ENCODE measurements around the gene ETNPPL.

The ETNPPL gene

GRCh38 chr4:108762559-108763225 is at the start of gene ETNPPL:
Gene ETNPPL, minus strand, starts transcription at chr4:108763053. Its CDS starts 155 bp downstream, at chr4:108762898.
- DNase-seq (ENCODE audit: low spot score) = no peak

DNA sequence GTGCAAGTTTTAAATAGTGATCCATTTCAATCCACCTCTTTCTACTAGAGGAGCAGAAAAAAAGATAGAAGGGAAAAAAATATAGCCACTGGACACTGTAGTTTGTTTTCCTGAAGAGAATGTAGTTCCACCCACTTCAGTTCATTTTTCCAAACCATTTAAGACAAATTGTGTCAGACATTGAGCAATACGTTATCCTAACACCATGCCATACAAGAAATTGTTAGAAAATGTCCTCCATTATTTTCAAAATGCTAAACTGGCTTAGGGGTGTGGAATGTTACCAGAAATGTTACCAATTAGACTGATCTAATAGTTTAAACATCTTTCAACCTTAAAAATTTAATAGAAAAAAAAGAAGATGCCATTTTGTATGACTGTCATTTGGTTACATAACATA is 48.6 kb upstream of the ETNPPL start:
- DNase-seq (ENCODE audit: low spot score) = no peak

GRCh38 chr4:108810087-108810486 is 47.2 kb upstream of the ETNPPL start:
- no peak for DNase-seq (ENCODE audit: low spot score)

DNA sequence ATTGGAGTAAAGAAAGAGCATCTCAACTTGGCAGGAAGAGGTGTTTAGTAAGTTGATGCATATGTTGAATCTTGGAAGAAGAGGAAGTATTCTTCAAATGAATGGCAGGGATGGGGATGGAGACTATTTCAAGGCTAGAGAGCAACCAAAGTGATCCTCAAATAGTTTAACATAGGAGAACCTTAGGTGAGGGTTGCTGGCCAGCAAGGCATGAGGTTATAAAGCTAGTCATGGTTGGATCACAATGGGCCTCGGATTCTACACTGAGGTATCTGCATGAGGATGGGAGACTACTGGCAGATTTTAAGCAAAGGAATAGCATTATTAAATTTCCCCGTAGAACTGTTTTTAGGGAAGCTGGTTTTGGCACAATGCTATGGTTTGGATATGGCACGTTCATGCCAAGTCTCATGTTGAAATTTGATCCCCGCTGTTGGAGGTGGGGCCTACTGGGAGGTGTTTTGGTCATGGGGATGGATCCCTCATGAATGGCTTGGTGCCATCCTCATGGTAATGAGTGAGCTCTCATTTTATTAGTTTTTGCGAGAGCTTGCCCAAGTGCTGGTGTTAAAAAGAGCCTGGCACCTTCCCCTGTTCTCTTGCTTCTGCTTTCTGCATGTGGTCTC is 41.9 kb upstream of the ETNPPL start:
- no peak for DNase-seq (ENCODE audit: low spot score)

GRCh38 chr4:108799306-108799705 is 36.5 kb upstream of the ETNPPL start:
- DNase-seq (ENCODE audit: low spot score) = no peak

GRCh38 chr4:108796173-108796572 is 33.3 kb upstream of the ETNPPL start:
- no peak for DNase-seq (ENCODE audit: low spot score)

DNA sequence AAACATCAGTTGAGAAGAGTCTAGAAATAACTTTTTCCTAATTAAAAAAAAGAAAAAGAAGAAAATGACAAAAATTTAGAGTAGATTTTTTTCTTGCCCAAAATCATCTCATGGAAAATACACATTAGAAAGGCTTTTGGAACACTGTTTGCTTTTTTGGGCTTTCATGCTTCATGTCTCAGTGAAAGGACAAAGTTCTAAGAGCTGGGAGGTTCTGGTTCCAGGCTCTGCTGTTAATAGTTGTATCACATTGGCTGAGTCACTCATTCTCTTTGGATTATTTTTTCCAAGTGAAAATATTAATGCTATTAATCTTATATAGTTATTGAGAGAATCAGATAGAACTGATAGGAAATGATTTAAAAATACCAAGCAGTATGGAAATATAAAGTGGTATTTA is 32.9 kb upstream of the ETNPPL start:
- DNase-seq (ENCODE audit: low spot score) = no peak

DNA sequence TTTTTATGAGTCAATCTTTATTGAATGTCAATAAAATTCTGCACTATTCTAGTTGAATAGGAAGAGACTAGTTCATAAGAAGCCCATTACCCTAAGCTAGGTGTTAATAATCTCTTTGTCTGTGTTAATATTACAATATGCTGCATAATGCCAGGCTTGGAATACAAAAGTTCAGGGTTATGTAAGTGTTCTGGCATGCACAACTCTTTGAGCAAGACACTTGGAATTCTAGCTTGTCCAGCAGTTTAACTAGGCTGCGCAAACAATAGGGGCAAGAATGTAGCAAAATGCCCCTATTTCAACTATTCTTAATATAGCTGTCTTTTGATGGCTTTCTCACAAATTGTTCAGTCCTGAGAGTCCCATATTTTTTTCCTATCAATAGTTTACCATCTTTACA is 31.3 kb upstream of the ETNPPL start:
- DNase-seq (ENCODE audit: low spot score) = no peak

DNA sequence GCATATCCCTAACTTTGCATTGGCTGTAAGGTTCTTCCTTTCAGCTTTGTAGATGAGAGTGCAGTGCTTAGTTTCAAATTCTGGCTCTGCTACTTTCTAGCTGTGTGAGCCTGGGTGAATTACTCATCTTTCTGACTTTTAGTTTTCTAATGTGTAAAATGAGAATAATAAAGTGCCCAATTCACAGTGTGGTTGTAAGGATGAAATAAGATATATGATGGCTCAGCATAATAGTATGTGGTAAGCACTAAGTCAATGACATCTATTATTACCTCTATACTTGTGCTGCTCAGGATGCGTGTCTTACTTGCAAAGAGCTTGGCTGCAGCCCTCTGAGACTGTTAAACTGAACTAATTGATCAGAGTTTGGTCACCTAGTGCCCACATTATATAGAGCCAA is 30.6 kb upstream of the ETNPPL start:
- no peak for DNase-seq (ENCODE audit: low spot score)

DNA sequence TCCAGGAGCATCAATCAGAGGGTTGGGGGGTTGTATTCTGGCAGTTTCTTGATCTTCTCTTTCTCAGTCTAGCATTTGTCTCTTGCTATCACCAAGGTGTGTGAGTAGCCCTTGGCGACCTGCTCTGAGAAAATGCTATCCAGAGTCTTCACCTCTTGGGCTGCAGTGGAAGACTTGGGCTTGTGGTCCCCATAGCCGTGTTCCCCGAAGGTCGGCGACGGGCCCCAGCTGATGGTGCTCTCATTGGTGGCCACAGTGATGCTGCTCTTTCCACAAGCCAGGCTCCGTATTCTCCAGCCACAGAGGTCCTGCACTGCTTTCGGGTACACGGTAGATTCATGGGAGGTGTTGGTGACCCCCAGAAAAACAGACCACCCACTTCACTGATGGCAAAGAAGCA is 25.9 kb upstream of the ETNPPL start:
- no peak for DNase-seq (ENCODE audit: low spot score)

DNA sequence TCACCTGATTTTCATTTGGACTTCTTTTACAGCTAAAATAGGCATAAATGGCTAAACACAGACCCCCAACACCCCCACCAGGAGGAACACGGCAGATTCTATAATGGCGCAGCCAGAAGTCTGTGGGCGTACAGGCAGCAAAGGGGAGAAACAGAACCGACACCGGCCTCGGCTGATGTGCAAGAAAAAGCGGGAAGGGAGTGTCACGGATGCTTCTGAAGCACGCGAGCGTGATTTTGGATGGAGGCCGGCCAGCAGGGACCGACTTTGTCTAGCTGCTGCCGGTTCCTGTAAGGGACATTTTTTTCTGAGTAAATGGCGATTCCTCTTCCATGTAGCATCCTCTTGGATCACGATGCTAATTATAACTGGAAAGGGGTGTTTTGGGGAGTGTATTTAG is 24.9 kb upstream of the ETNPPL start:
- no peak for DNase-seq (ENCODE audit: low spot score)

DNA sequence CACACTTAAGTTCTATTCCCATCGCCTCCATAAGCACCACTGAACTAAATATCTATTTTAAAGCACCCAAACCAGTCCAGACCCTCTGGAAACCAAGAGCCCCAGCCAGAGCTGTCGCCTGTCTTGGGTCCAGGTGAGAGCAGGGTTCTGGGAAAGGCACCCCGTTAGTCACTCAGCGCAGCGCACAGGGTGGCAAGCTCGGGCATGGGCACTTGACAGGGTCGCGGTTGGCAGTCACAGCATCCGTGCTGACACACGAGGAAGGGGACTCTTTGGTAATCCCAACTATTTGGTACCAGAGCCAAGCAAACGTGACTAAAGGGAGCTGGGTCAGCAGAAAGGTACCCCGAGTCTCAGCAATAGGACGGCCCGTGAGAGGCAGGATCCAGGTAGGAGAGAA is 24.3 kb upstream of the ETNPPL start:
- DNase-seq (ENCODE audit: low spot score) = no peak

- DNase-seq (ENCODE audit: low spot score) = no peak
These were observed 23.5 kb upstream of the ETNPPL start for GRCh38 chr4:108786351-108786750.

- peak; percentile 2 for DNase-seq (ENCODE audit: low spot score)
These were observed 21.0 kb upstream of the ETNPPL start for GRCh38 chr4:108783665-108784463.

DNA sequence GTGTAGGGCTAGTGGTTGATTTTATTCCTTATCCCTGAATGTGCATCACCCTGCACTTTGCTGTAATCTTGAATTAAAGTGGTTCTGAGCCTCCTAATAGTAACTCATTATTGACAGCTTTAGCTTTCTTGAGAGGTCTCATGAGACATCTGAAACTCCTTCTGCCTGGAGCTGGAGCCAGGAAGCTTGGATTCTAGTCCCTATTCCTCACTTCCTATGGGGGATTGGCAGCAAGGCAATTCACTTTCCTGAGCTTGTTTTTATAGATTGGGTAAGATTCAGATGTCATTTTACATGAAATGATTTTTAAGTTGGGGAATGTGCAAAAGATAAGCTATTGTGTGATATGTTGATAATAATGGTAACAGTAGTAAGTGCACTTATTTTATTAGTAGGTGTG is 17.1 kb upstream of the ETNPPL start:
- DNase-seq (ENCODE audit: low spot score) = no peak

GRCh38 chr4:108777388-108777787 is 14.5 kb upstream of the ETNPPL start:
- DNase-seq (ENCODE audit: low spot score) = no peak

DNA sequence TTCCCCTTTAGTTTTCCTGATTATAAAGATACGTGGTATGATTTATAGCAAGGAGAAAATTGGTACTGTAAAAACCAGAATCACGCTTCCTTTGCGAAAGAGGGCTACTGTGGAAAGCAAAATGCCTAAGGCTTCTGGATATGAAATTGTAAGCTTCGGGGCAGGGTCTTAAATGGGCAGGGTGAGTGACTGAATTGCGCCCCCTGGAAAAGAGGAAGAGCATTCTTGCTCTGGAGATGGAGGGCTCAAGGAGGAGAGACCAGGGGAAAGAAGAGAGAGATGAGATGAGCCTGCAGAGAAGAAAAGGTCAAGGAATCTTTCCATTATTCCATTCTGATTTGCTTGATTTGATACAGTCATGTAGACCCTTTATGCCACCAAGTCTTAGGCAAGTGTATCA is 13.1 kb upstream of the ETNPPL start:
- DNase-seq (ENCODE audit: low spot score) = no peak

DNA sequence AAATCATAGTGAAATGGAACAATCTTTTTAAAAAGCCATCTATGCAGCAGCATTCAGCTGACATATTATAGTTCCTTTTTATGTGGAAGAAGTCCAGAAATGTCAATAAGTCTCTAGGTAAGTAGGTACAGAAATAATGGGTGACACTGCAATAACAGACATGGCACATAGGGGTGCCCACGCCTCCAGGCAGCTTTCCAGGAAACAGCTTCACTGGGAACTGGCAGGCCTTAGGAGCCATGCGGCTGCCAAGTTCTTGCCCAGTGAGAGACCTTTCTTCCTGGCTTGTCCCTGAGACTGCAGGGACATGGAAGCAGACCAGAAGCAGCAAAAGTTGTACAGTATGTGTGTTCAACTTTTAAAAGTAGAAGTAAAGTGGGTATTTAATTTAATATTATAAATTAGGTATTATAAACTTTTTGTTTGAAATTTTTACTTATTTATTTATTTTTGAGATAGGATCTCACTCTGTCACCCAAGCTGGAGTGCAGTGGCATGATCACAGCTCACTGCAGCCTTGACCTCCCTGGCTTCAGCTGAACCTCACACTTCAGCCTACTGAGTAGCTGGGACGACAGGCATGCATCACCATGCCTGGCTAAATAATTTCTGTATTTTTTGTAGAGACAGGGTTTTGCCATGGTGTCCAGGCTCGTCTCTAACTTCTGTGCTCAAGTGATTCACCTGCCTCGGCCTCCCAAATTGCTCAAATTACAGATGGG is 12.1 kb upstream of the ETNPPL start:
- DNase-seq (ENCODE audit: low spot score) = no peak

- no peak for DNase-seq (ENCODE audit: low spot score)
These were observed 9.5 kb upstream of the ETNPPL start for GRCh38 chr4:108772402-108772801.

- DNase-seq (ENCODE audit: low spot score) = no peak
These were observed 3.2 kb upstream of the ETNPPL start for GRCh38 chr4:108766058-108766457.

GRCh38 chr4:108763986-108764385 is 1.1 kb upstream of the ETNPPL start:
- DNase-seq (ENCODE audit: low spot score) = no peak

DNA sequence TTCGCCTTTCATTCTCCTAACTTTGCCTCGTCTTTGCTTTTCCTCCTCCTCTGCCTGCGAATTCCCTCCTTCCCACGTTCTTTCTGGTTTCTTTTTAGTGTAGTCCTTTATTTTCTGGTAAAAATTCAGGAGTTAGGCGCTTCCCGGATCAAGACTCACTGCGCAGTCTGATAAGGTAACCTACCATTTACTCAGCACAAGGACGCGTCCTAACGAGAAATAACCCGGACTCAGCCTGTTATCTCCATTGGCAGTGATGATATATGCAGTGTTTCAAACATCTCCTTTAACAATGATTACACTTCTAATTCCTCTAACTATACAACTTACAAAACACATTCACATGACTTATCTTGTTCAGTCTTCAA is 357 bp upstream of the ETNPPL start:
- no peak for DNase-seq (ENCODE audit: low spot score)

DNA sequence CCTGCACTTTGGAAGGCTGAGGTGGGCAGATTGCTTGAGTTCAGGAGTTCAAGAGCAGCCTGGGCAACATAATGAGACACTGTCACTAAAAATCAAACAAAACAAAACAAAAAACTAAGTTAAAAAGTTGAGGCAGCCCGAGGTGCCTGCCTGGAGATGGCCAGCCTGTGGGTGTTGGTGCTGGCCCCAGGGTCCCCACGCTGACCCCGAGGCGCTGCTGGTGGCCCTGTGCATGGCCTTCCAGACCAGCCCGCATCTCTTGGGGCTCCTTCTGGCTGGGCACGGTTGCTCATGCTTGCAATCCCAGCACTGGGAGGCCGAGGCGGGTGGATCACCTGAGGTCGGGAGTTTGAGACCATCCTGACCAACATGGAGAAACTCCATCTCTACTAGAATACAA is 4.4 kb downstream of the ETNPPL start:
- DNase-seq (ENCODE audit: low spot score) = no peak

Data from LoVo (cell line).